ENCODE data around the gene CA5A. TPM values are rescaled to one million over a fixed set of nuclear protein-coding genes. Genes with fewer than 3 reads are reported as not detected.

CA5A gene
- total and polyA plus RNA-seq, 11 donors, result 0.08 to 0.44 (median 0.25) TPM; not detected in 8

DNA sequence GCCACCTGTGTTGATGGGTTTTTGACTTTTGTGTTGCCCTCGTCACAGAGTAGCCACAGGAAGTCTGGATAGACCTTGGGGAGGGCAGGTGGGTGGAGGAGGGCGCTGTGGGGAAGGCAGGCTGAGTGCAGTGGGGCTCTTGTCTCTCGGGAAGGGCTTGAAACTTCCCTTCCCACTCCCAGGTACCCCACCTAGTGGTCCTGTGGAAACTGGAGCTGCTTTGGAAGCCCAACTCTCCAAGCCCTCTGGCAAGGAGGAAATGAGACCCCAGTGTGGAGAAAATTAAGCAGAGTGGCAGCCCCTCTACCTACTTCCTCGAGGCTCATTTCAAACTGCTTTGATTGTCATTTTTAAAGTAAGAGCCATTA is 9.2 kb downstream of the CA5A start:
- ATAC-seq, result no peak
- 34 to 45% (median 36%) methylated on average over 4 of the region's 4 CpGs for WGBS, 4 donors
- intact Hi-C loops (cut with DNase I), result no loop called here
- Histone ChIP-seq H3K27ac (no peak overlapping the region), H3K4me1 (peaks cover 0 to 9% (median 2%) of the 10 kb centered on the region in 12 donors), H3K27me3 (peaks cover 0 to 4% (median 0%) of the 10 kb centered on the region in 9 donors), H3K36me3 (no peaks in the 10 kb centered on the region), H3K4me3 (no peak overlapping the region), H3K9me3 (no peaks in the 10 kb centered on the region)
- no peak for DNase-seq
- no peak for TF ChIP-seq POLR2A (IDR thresholded peaks at IDR 0.05)
- TF ChIP-seq, protein P1, sequence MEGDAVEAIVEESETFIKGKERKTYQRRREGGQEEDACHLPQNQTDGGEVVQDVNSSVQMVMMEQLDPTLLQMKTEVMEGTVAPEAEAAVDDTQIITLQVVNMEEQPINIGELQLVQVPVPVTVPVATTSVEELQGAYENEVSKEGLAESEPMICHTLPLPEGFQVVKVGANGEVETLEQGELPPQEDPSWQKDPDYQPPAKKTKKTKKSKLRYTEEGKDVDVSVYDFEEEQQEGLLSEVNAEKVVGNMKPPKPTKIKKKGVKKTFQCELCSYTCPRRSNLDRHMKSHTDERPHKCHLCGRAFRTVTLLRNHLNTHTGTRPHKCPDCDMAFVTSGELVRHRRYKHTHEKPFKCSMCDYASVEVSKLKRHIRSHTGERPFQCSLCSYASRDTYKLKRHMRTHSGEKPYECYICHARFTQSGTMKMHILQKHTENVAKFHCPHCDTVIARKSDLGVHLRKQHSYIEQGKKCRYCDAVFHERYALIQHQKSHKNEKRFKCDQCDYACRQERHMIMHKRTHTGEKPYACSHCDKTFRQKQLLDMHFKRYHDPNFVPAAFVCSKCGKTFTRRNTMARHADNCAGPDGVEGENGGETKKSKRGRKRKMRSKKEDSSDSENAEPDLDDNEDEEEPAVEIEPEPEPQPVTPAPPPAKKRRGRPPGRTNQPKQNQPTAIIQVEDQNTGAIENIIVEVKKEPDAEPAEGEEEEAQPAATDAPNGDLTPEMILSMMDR (IDR thresholded peaks at IDR 0.05), result no peak

DNA sequence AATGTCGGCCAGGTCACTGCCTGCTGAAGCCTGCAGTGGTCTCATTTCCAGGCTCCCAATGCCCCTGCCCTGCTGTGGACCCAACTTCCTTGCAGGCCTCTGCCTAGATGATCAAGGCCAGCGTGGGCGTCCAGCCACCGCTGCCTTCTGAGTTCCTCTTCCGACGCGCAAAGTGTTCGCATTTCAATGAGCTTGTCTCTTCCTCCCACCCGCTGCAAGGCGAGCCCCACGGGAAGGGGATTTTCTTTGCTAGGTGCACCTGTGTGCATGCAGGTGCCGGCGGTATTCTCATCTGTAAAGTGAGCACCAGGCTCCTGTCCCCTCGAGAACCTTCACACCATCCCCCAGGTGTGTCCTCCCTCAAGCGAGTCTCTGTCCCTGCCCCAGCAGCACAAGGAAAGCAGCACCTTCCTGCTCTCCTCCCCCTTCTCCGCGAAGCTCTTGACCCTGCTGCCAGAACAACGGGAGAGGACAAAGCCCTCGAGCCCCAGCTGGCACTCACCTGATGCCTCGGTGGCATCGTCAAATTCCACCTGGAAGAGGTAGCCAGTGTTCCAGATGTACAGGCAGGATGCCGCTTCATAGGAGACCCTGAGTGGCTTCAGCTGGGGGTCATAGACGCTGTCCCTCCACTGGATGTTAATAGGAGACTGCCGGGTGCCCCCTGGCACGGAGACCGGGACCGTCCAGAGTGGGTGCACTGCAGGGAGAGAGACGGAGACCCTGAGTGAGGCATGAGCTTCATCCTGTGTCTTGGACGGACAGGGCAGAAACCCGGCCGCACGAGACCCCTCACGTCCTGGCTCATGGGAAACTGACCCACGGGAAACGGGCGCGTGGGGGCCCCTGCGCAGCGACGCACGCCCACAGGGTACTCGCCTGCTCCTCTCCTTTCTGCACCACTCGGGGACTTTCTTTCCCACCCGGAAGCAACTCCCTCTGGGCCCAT is 9.8 kb downstream of the CA5A start:
- WGBS, 4 donors, result 67 to 73% (median 73%) methylated on average over 44 of the region's 44 CpGs
- no peak for DNase-seq
- ATAC-seq, result no peak
- Histone ChIP-seq H3K27me3 (peaks cover 0 to 4% (median 0%) of the 10 kb centered on the region in 9 donors), H3K4me3 (no peak overlapping the region), H3K4me1 (peaks cover 0 to 12% (median 2%) of the 10 kb centered on the region in 12 donors), H3K27ac (no peak overlapping the region), H3K9me3 (no peaks in the 10 kb centered on the region), H3K36me3 (no peaks in the 10 kb centered on the region)
- TF ChIP-seq, protein P1 (IDR thresholded peaks at IDR 0.05), result no peak
- no peak for TF ChIP-seq POLR2A (IDR thresholded peaks at IDR 0.05)
- intact Hi-C loops (cut with DNase I), result no loop called here

DNA sequence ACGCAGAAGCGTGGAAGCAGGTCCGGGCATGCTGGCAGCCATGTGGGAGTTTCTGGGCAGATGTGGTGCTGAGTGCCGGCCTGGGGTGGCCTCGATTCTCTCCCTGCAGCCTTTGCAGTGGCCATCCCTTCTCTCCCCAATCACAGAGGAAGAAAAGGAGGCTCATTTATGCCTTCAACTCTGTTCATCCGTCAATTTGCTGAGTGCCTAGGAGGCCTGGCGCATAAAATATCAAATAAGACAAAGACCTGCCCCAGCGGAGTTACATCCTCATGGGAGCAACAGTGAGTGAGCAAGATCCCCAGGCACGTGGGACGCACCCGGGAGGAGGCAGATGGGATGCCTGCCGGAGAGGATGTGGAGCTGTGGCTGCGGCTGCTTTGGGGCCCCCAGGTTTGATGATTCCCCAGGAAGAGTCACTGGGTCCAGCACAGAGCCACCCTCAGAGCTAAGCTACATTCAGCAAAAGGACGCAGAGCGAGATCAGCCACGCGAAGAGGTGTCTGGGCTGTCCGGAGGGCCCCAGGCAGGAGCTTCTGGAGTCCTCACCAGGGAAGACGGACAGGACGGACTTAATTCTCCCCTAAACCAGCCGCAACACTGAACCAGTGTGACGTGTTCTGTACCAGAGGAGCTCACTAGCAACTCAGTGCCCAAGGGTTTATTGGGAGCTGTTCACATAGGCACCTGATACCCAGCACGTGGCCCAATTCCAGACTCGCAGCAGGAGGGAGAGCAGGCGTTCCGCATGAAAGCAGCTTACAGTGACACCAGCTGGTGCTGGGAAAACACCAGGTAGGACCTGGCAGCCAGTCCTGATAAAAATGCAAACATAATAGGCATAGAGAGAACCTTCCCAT is 11.3 kb downstream of the CA5A start:
- no peak overlapping the region for H3K4me3 ChIP-seq
- DNase-seq (no peak), ATAC-seq (peak in 3 of 4 donors; percentile 17 to 50 (median 25))
- no peak overlapping the region for H3K27ac ChIP-seq
- no peaks in the 10 kb centered on the region for H3K9me3 ChIP-seq
- intact Hi-C loops (cut with DNase I), result no loop called here
- H3K4me1 ChIP-seq, result peaks cover 0 to 12% (median 2%) of the 10 kb centered on the region in 12 donors
- no peak for TF ChIP-seq POLR2A (IDR thresholded peaks at IDR 0.05)
- TF ChIP-seq, protein P1 (IDR thresholded peaks at IDR 0.05), result no peak
- peaks cover 0 to 4% (median 0%) of the 10 kb centered on the region in 9 donors for H3K27me3 ChIP-seq
- H3K36me3 ChIP-seq, result no peaks in the 10 kb centered on the region
- whole genome bisulfite sequencing, 4 donors, result 72 to 79% (median 75%) methylated on average over 24 to 26 of the region's 26 CpGs

All from heart left ventricle (tissue), 16 donors.